ENCODE measurements around the gene ALPL. TPM values are rescaled to one million over a fixed set of nuclear protein-coding genes. Genes with fewer than 3 reads are reported as not detected.
"Not testable (repeated sequence)": the region's sequence is repeated elsewhere in the genome, so short reads cannot be mapped to it uniquely, and the experiment has no call there.

ALPL gene
- total RNA-seq, 1 donor from 2014 or later = 13.1 TPM

DNA sequence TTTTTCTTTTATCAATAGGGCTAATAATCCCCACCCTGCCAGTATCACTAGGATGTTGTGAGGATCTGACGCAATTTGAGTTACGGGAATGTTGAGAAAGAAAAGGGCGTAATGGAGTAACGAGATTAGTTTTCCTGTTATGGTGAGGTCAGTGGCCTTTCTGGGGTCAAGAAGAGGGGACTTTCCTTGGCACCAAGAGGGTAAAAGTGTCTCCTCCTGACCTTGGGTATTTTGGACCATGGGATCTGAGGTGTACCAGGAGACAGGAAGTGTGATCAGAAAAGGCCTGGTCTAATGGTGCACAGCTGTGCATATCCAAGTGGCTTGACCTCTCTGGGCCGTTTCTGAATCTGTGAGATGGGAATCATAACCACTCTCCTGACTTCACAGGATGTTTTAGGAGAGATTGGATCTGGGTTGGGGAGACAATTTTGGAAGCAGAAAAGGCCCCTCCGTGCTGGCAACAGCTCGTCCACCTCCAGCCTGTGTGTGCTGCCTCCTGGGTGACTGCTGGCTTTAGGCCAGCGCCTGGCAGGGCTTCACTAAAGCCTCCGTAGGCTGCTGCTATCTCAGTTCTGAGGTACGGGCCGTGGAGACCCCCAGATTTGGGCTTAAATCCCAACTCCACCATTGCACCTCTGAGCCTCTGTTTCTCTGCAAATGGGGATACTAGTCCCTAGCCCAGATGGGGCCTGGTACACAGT lies 37.1 kb downstream of the ALPL start:
- ATAC-seq (no peak), DNase-seq (peak; percentile 75)
- intact Hi-C loops (cut with micrococcal nuclease) = no loop called here

DNA sequence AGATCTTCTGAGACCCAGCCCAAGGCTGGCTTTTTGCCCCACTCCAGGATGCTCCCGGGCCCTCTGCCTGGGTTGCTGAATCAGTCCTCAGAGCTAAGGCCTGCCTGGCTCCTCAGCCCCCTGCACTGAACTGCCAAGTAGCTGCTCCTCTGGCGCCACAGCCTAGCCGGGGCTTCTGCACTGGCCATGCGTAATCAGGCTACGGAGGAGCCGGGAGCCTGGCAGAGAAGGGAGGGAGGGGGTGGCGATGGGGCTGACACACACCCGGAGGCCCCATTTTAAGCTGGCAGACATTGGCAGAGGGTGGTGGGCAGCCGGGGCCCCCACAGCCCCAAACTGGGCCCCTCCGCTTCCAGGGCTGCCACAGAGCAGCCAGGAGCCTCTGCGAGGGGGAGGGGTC lies 38.7 kb downstream of the ALPL start:
- intact Hi-C loops (cut with micrococcal nuclease) = no loop called here
- ATAC-seq (no peak), DNase-seq (no peak)

DNA sequence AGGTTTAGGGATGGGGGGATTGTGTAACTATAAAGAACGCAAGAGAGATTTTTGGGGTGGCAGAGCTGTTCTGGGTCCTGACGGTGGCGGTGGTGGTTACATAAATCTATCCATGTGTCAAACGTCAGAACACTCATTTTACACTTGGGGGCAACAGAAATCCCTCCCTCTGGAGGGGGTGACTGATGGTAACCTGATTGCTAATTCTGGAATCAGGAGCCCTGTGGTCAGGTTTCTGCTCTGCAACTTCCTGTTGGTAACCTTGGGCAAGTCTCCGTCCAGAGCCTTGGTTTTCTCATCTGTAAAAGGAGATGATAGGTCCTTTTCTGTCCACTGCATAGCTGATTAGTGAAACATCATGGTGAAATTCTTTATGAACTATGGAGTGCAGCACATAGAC lies 40.9 kb downstream of the ALPL start:
- intact Hi-C loops (cut with micrococcal nuclease) = no loop called here
- no peak for DNase-seq
- ATAC-seq = no peak

DNA sequence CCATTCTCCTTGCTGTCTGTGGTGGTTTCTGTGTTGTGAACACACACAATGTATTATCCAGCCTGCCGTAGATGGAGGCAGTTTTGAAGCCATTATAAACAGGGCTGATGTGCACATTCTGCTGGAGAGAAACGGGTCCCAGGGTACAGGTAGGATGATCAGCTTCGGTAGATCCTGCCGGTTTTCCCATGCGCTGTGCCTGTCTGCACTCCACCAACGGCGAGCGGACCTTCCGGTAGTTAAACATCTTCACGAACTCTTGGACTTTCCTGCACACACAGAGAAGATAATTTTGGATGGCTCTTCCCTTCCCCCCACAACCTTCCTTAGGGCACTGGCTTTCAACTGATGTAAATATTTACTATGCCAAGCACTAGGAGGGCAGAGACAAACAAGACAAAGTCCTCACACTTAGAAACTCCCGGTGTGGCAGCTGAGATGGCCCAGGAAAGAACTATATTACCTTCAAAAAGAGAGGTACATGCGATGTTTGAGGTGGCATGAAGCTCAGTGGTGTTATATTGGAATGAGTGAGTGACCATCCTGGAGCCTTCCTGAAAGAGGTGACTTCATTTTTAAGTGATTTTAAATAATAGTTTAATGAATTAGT lies 41.7 kb downstream of the ALPL start:
- no peak for ATAC-seq
- no peak for DNase-seq
- intact Hi-C loops (cut with micrococcal nuclease) = no loop called here

DNA sequence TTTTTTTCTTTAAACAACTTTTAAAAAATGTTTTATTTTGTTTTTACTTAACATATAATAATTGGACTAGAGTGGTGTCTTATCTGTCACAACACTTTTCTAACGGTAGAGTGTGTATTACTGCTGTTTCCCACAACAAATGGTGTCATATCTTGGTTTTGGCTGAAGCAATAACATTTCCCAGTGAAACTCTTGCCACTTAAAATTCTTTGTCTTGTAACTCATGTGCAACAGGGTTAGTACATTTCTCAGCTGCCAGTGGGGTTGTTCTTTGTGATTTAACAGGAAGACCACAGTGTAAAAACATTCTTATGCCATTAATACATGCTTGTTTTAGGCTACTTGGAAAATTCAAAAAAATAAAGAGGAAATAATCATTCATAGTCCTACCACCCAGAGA lies 43.5 kb downstream of the ALPL start:
- ATAC-seq = peak; percentile 85
- intact Hi-C loops (cut with micrococcal nuclease) = no loop called here
- DNase-seq = no peak

DNA sequence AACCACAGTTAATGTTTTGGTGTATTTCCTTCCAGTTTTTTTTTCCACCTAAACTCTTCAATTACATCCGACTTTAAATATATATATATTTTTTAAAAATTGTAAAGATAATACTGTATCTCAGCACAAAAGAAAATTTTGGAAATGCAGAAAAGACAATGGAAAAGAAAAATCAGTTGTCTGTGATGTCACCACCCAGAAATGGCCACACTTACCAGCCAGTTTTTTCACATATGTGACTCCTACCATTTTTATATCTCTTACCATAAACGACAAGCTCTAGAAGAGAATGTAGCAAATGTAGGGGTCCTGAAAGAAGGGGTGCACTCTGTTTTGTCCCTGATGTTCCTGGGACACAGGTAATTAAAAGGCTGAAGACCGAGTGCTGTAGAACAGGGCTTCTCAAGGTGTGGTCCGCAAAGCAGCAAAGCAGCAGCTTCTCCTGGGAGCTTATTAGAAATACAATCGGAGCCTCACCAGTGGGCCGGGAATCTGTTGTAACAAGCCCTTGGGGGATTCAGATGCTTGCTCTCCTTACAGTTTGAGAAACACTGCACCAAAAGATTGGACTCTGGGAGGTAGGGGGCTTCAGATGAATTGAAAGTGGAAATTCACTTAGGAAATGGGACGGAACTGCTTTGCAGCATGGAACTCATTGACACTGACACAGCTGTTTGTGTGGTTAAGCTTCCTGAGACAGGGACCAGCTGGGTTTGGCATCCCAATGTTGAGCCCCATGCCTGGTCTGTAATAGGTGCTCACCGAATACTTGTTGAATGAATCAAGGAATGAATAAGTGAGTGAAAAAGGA lies 44.1 kb downstream of the ALPL start:
- intact Hi-C loops (cut with micrococcal nuclease) = no loop called here
- no peak for DNase-seq
- peak; percentile 21 for ATAC-seq

DNA sequence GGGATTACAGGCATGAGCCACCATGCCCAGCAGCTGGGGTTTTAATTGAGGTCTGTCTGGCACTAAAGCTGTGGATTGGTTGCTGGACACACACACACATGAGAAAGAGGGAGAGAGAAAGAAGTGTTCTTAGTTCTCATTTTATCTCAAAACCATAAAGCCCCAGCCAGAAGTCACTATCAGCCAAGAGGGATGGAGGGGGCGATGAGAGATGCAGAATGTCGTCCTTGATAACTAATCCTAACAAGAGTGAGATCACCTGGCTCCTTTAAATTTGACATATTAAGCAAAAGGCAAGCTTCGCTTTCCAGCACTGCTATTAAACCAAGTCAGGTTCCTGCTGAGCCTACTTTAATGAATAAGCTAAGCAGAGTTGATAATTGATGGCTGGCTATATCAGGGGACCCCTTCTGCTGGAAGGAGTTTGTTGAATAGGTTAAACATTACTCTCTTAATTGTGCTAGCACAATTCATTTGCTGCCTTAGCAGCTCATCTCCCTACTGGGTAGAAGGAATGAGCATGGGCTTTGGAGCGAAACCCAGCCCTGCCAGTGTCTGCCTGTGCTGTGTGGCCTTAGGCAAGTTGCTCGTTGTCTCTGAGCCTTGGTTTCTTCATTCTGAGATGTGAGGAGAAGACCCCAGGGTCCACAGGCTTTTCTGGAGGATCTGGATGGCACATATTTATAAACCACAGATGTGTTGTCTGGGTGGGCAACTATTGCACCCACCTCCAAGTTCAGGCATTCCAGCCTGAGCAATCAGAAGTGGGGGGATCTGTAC lies 50.8 kb downstream of the ALPL start:
- no peak for DNase-seq

DNA sequence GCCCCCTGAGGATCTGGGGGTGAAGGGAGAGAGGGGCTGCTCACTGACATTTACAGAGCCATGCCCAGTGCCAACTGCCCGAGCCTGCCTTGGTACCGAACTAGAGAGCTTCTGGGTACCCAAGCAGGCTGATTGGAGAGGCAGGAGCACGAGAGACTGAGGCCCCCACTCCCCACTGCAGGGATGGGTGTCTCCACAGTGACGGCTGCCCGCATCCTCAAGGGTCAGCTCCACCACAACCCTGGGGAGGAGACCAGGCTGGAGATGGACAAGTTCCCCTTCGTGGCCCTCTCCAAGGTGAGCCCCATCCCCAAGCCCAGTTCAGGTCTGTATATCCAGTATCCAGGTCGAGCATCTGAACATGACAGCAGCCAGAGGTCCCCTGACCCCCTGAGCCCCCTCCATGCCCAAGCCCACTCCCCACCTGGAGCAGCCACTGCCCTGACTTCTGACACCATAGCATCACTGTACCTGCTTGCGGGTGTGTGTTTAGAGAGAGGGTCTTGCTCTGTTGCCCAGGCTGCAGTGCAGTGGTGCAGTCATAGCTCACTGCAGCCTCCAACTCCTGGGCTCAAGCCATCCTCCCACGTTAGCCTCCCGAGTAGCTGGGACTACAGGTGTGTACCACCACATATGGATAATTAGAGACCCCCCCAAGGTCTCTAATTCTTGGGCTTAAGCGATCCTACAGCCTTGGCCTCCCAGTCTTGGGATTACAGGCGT lies 51.9 kb downstream of the ALPL start:
- intact Hi-C loops (cut with micrococcal nuclease) = no loop called here
- no peak for ATAC-seq
- DNase-seq = no peak

More for the DNA sequence above, 50.8 kb downstream of the ALPL start:
- ATAC-seq = no peak
- intact Hi-C loops (cut with micrococcal nuclease) = no loop called here

DNA sequence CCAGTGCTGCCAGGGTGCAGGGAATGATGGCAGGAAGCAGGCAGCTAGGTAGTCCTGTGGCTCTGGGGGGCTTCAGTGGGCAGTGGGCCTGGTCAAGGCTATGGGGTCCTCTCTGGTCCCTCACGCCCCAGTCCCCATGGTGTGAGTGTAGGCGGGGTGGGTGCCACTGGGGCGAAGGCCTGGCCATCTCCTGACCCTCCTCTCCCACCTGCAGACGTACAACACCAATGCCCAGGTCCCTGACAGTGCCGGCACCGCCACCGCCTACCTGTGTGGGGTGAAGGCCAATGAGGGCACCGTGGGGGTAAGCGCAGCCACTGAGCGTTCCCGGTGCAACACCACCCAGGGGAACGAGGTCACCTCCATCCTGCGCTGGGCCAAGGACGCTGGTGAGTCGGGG lies 53.7 kb downstream of the ALPL start:
- DNase-seq (no peak), ATAC-seq (no peak)

DNA sequence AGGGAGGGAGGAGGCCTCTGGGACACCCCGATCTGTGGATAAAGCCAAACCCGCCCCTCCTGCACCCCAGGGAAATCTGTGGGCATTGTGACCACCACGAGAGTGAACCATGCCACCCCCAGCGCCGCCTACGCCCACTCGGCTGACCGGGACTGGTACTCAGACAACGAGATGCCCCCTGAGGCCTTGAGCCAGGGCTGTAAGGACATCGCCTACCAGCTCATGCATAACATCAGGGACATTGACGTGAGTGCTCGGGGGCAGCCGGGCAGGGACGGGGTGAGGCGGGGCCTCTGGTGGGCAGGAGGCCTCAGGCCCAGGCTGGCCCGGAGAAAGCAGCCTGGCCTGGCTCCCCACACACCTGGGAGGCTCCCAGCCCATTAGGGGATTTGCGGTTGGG lies 54.7 kb downstream of the ALPL start:
- DNase-seq = no peak
- intact Hi-C loops (cut with micrococcal nuclease) = no loop called here
- ATAC-seq = no peak

More for the DNA sequence above, 53.7 kb downstream of the ALPL start:
- intact Hi-C loops (cut with micrococcal nuclease) = no loop called here

DNA sequence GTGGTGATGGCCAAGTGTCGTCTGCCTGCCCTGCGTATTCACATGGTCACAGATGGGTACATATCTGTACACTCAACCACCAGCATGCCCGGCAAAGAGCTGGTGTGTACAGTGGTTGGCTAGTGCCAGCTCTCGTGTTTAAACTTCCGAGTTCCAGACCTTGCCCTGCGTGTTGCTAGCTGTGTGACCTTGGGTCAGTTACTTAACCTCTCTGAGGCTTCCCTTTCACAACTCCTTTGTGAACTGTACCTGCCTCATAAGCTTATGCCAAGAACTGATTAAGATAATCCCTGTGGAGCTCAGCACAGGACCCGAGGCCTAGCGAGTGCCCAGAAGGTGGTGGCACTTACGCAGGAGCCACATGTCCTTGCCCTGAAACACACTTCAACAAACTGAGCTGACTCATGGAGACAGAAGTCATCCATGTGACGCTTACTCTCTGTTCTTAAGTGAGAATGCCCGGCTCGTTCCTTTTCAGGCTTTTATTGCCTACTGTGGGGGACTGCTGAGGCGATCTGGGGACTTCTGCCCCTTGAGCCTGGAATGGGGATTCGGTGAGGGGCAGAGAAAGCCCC lies 55.4 kb downstream of the ALPL start:
- peak; percentile 12 for ATAC-seq
- no peak for DNase-seq
- intact Hi-C loops (cut with micrococcal nuclease) = no loop called here

DNA sequence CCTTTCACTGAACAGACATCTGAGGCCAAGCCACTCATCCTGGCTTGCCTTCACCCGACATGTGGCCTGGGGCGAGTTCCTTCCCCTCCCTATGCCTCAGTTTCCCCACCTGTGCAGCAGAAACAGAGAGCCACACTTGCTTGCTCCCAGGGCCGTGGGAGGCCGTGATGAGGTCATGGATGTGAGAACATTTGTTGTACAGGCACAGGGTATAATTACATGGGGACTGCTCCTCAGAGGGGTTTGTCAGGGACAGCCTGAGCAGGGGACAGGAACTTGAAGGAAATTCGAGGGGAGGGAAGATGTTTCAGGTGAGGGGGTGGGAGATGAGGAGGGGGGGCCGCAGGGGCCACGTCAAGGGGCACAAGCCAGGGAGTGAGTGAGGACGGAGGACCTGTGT lies 56.1 kb downstream of the ALPL start:
- ATAC-seq = no peak
- intact Hi-C loops (cut with micrococcal nuclease) = no loop called here
- DNase-seq = no peak

DNA sequence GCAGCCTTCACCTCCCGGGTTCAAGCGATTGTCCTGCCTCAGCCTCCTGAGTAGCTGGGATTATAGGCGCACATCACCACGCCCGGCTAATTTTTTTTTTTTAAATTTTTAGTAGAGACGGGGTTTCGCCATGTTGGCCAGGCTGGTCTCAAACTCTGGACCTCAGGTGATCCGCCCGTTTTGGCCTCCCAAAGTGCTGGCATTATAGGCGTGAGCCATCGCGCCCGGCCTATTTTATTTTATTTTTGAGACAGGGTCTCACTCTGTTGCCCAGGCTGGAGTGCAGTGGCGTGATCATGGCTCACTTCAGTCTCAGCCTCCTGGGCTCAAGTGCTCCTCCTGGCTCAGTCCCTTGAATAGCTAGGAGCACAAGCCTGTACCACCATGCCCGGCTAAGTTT lies 57.1 kb downstream of the ALPL start:
- intact Hi-C loops (cut with micrococcal nuclease); ATAC-seq; DNase-seq: not testable (repeated sequence)

DNA sequence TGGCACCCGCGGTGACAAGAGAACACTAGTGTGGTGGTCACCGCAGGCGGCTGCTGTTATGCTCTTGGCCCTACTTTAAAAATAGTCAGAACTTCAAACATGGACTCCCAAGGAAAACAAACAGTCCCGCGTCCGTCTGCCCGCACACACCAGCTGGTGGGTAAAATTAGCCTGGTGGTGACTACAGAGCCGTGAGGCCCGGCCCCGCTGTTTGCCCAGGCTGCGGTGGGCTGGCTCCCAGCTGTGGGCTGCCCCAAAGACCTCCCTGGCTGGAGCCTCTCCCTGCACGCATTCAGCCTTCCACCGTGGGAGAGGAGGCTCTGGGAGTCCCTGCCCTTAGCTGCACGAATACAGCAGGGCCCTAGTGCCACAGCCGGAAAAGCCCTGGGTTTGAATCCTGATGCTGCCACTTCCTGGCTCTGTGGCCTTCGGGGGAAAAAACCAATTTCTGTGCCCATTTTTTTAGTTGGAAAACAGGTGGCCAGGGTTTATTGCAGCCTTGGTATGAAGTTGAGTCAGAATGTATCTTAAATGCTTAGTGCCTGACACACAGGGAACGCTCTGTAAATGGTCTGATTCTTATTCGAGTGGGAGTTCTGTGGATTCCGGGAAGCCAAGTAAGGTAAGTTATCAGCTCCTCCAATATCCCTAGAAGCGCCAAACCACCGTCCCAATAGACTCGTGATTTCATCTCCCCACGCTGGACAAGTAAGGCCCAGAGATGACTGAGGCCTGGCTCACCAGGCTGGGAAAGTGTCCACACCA lies 58.2 kb downstream of the ALPL start:
- no peak for DNase-seq
- no peak for ATAC-seq
- intact Hi-C loops (cut with micrococcal nuclease) = no loop called here

DNA sequence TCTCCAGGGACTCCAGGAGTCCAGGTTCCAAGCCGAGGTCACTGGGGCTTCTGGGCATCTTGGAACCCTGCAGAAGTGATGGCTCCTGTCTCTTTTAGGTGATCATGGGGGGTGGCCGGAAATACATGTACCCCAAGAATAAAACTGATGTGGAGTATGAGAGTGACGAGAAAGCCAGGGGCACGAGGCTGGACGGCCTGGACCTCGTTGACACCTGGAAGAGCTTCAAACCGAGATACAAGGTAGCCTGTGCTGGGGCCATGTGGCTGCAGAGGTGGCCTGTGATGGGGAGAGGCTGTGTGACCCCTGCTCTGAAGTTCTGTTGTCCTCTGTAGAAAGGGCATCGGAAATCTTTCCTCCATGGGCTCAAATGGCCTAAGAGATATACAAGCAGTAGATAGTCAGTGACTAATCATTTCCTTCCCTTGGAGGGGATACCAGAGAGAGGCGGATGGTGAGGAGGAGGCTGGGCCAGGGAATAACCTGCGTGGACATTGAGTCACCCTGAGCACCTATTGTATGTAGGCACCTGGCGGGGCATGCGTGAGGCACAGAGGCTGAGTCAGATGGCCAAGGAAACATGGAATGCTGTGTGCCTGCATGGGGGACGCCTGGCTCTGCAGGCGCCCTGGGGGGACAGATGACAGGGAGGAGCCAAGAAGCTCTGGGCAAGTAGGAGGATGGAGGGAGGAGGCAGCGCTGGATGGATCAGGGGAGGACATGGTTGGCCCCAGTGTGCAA lies 59.0 kb downstream of the ALPL start:
- ATAC-seq (no peak), DNase-seq (no peak)
- intact Hi-C loops (cut with micrococcal nuclease) = no loop called here

DNA sequence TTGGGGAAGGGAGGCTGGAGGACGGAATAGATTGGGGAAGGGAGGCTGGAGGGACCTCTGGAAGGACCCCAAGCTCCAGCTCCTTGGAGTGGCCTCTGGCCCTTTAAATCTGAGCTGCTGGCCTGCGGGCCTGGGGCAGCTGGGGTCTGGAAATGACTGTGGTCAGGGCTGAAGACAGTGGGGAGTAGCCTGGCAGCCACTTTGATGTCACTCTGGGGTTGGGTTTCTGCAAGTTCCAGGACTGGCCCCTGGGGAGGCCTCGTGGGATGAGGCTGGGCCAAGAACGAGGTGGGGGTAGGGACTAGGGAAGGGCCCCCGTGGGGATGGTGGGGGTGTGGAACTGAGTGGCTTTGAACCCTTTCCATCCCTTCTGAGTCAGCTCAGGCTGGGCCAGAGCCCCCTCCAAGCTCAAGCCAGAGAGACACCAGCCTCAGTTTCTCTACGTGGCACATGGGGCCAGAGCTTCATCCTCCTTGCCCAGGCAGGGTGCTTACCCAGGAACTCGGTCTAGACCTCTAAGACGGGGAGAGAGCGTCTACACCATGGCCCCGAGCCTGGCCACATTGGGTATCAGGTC lies 59.7 kb downstream of the ALPL start:
- ATAC-seq (no peak), DNase-seq (no peak)
- intact Hi-C loops (cut with micrococcal nuclease) = no loop called here
